ENCODE measurements around the gene OR2A7. TPM values are rescaled to one million over a fixed set of nuclear protein-coding genes. Genes with fewer than 3 reads are reported as not detected.
"Not testable (repeated sequence)": the region's sequence is repeated elsewhere in the genome, so short reads cannot be mapped to it uniquely, and the experiment has no call there.

Gene OR2A7, protein sequence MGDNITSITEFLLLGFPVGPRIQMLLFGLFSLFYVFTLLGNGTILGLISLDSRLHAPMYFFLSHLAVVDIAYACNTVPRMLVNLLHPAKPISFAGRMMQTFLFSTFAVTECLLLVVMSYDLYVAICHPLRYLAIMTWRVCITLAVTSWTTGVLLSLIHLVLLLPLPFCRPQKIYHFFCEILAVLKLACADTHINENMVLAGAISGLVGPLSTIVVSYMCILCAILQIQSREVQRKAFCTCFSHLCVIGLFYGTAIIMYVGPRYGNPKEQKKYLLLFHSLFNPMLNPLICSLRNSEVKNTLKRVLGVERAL
- 3.3 and 6.2 TPM in 2 replicates for total RNA-seq
- polyA plus RNA-seq, result 1.6 and 1.9 TPM in 2 replicates

GRCh38 chr7:144264692-144265091 is at the start of gene OR2A7:
Gene OR2A7, minus strand, starts transcription at chr7:144264792. Its CDS starts 5,164 bp downstream, at chr7:144259628.
- 97% methylated on average over 7 of the region's 7 CpGs for WGBS (ENCODE audit: low lambda C conversion rate, missing lambda C conversion rate)
- H4K20me1 ChIP-seq (ENCODE audit: insufficient read depth, poor library complexity, severe bottlenecking); H3K9me2 ChIP-seq (replicated peaks; ENCODE audit: insufficient read depth): not testable (repeated sequence)

GRCh38 chr7:144311872-144312469 is 47.4 kb upstream of the OR2A7 start, which contains the start of gene OR2A1:
Gene OR2A1, plus strand, starts transcription at chr7:144312419. Its CDS starts 5,706 bp downstream, at chr7:144318125.
- not testable (repeated sequence) for H2AFZ ChIP-seq; DNase-seq (ENCODE audit: low spot score); H3K4me3 ChIP-seq; H3K4me2 ChIP-seq; H3K79me2 ChIP-seq; H3K27ac ChIP-seq; H3K27me3 ChIP-seq; H3K4me1 ChIP-seq (ENCODE audit: insufficient read depth); H3K36me3 ChIP-seq (replicated peaks; ENCODE audit: insufficient read depth, low read depth); H3K9me2 ChIP-seq (replicated peaks; ENCODE audit: insufficient read depth); H3K9me3 ChIP-seq (ENCODE audit: low read depth); H4K20me1 ChIP-seq (ENCODE audit: insufficient read depth, poor library complexity, severe bottlenecking)
- no CpG with 5 or more reads among the region's 2 CpGs for WGBS (ENCODE audit: low lambda C conversion rate, missing lambda C conversion rate)

More at GRCh38 chr7:144264692-144265091, at the start of gene OR2A7:
- not testable (repeated sequence) for H3K4me1 ChIP-seq (ENCODE audit: insufficient read depth); DNase-seq (ENCODE audit: low spot score); H3K4me3 ChIP-seq; H3K79me2 ChIP-seq; H3K27me3 ChIP-seq; H2AFZ ChIP-seq; H3K27ac ChIP-seq; H3K4me2 ChIP-seq; H3K9me3 ChIP-seq (ENCODE audit: low read depth); H3K36me3 ChIP-seq (replicated peaks; ENCODE audit: insufficient read depth, low read depth)

DNA sequence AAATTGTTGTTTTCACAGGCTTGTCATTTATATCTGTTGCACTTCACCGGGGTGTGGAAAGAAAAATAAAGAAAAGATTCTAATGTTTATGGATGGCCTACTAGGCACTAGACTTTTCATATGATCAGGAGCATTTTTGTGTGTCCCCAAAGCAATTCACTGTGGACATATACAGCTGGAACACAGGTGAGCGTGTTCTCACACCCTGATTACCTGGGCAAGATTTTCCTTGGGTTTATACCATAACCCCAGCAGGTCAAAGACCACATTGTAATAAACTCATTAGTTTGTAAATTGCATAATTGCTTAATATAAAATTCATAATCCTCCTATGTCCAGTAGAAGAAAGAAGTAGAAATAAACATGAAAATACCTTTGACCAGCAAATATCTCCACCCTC is 46.6 kb upstream of the OR2A7 start:
- H3K79me2 ChIP-seq; H3K36me3 ChIP-seq (replicated peaks; ENCODE audit: insufficient read depth, low read depth); H3K9me3 ChIP-seq (ENCODE audit: low read depth); H3K4me2 ChIP-seq; H3K27me3 ChIP-seq; H3K4me1 ChIP-seq (ENCODE audit: insufficient read depth); H4K20me1 ChIP-seq (ENCODE audit: insufficient read depth, poor library complexity, severe bottlenecking); H3K9me2 ChIP-seq (replicated peaks; ENCODE audit: insufficient read depth); H3K27ac ChIP-seq; DNase-seq (ENCODE audit: low spot score); H3K4me3 ChIP-seq; H2AFZ ChIP-seq: not testable (repeated sequence)
- WGBS (ENCODE audit: low lambda C conversion rate, missing lambda C conversion rate), result no CpG with 5 or more reads among the region's 2 CpGs

DNA sequence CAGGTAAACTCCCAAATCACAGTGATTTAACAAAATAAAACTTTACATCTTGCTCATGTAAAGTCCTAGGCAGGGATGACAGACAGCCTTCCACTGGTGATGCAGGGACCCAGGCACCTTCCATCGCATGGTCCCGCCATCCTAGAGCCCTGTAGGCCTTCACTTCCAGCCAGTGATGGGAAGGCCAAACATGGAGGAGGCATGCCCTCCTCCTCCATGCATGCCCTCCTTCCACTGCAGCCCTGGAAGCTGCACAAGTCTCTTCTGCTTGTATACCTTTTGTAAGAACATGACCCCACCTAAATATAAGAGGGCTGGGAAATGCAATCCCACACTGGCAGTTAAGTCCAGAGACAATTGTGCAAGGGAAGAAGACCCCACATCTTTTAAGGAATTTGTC is 45.1 kb upstream of the OR2A7 start:
- not testable (repeated sequence) for H3K27me3 ChIP-seq; H3K9me3 ChIP-seq (ENCODE audit: low read depth); H2AFZ ChIP-seq; H3K79me2 ChIP-seq; H3K27ac ChIP-seq; DNase-seq (ENCODE audit: low spot score); H3K4me2 ChIP-seq; H3K9me2 ChIP-seq (replicated peaks; ENCODE audit: insufficient read depth); H3K36me3 ChIP-seq (replicated peaks; ENCODE audit: insufficient read depth, low read depth); H3K4me1 ChIP-seq (ENCODE audit: insufficient read depth); H4K20me1 ChIP-seq (ENCODE audit: insufficient read depth, poor library complexity, severe bottlenecking); H3K4me3 ChIP-seq
- WGBS (ENCODE audit: low lambda C conversion rate, missing lambda C conversion rate), result no CpG with 5 or more reads among the region's 2 CpGs

- H3K36me3 ChIP-seq (replicated peaks; ENCODE audit: insufficient read depth, low read depth); H3K4me1 ChIP-seq (ENCODE audit: insufficient read depth); DNase-seq (ENCODE audit: low spot score); H3K9me3 ChIP-seq (ENCODE audit: low read depth); H3K9me2 ChIP-seq (replicated peaks; ENCODE audit: insufficient read depth); H3K27me3 ChIP-seq; H4K20me1 ChIP-seq (ENCODE audit: insufficient read depth, poor library complexity, severe bottlenecking); H3K4me2 ChIP-seq; H3K27ac ChIP-seq; H3K4me3 ChIP-seq; H2AFZ ChIP-seq; H3K79me2 ChIP-seq: not testable (repeated sequence)
- WGBS (ENCODE audit: low lambda C conversion rate, missing lambda C conversion rate), result no CpG with 5 or more reads among the region's 2 CpGs
These were observed 40.6 kb upstream of the OR2A7 start for GRCh38 chr7:144305156-144305555.

GRCh38 chr7:144303607-144304006 is 39.0 kb upstream of the OR2A7 start:
- not testable (repeated sequence) for H4K20me1 ChIP-seq (ENCODE audit: insufficient read depth, poor library complexity, severe bottlenecking); H3K79me2 ChIP-seq; H3K9me2 ChIP-seq (replicated peaks; ENCODE audit: insufficient read depth); H3K4me1 ChIP-seq (ENCODE audit: insufficient read depth); H3K36me3 ChIP-seq (replicated peaks; ENCODE audit: insufficient read depth, low read depth); H2AFZ ChIP-seq; H3K27ac ChIP-seq; H3K9me3 ChIP-seq (ENCODE audit: low read depth); DNase-seq (ENCODE audit: low spot score); H3K4me2 ChIP-seq; H3K4me3 ChIP-seq; H3K27me3 ChIP-seq
- WGBS (ENCODE audit: low lambda C conversion rate, missing lambda C conversion rate), result no CpG with 5 or more reads among the region's 5 CpGs

DNA sequence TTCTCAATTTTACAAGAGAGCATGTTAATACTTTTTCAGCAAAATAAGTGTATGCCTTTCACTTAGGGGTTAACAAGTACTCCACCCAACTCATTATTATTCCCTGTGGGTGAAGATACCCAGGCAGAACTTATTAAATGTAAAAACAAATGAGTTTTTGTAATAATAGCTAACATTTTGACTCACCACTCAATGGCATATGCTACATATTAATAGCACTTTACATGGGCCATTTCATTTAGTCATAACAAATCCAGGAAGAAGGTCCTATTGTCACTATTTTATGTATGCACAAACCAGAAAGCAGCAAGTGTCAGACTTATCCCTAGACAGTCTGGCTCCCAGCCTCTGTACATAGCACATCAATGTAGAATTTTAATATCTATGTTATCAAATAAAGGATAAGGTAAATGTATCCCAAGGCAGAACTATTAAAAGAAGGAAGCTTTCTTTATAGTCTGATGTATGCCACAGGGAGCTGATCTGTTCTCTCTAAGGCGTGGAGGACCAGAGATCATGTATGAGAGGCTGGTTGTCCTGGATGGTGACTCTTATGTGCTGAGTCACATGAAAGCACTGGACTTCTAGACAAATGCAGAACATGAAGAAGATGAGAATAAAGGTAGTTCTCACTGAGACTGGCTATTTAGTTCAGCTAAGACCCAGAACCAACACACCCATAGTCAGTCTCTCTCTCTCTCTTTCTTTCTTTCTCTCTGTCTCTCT is 38.1 kb upstream of the OR2A7 start:
- not testable (repeated sequence) for H3K9me3 ChIP-seq (ENCODE audit: low read depth); H3K27ac ChIP-seq; H3K4me3 ChIP-seq; H3K4me1 ChIP-seq (ENCODE audit: insufficient read depth); H3K79me2 ChIP-seq; H4K20me1 ChIP-seq (ENCODE audit: insufficient read depth, poor library complexity, severe bottlenecking); H3K27me3 ChIP-seq; H3K36me3 ChIP-seq (replicated peaks; ENCODE audit: insufficient read depth, low read depth); DNase-seq (ENCODE audit: low spot score); H3K4me2 ChIP-seq; H2AFZ ChIP-seq; H3K9me2 ChIP-seq (replicated peaks; ENCODE audit: insufficient read depth)
- WGBS (ENCODE audit: low lambda C conversion rate, missing lambda C conversion rate), result no CpG with 5 or more reads among the region's 1 CpG

GRCh38 chr7:144293794-144294499 is 29.4 kb upstream of the OR2A7 start:
- H3K36me3 ChIP-seq (replicated peaks; ENCODE audit: insufficient read depth, low read depth); H2AFZ ChIP-seq; H3K27ac ChIP-seq; DNase-seq (ENCODE audit: low spot score); H3K4me3 ChIP-seq; H3K4me2 ChIP-seq; H3K9me3 ChIP-seq (ENCODE audit: low read depth); H3K27me3 ChIP-seq; H4K20me1 ChIP-seq (ENCODE audit: insufficient read depth, poor library complexity, severe bottlenecking); H3K9me2 ChIP-seq (replicated peaks; ENCODE audit: insufficient read depth); H3K79me2 ChIP-seq; H3K4me1 ChIP-seq (ENCODE audit: insufficient read depth): not testable (repeated sequence)
- no CpG with 5 or more reads among the region's 60 CpGs for WGBS (ENCODE audit: low lambda C conversion rate, missing lambda C conversion rate)
